HepG2 (cell line): ENCODE measurements around the gene ABCA2. TPM values are rescaled to one million over a fixed set of nuclear protein-coding genes. Genes with fewer than 3 reads are reported as not detected.

Experiments used
- ARNT ChIP-seq: fragments of 450-650 bp; IDR thresholded peaks from 2 replicates; pipeline ENCODE4 v1.6.1; 2017
- ASH2L ChIP-seq: fragments of 300-600, 200-600 bp; sonication (generic); IDR thresholded peaks from 2 replicates; pipeline ENCODE4 v1.7.0; 2017; ENCODE audit warnings: low read depth, mild to moderate bottlenecking, moderate library complexity, mixed read lengths, low read length; ENCODE audit not compliant: insufficient read length
- BRD4 ChIP-seq: sonication (generic); formaldehyde crosslinking; IDR thresholded peaks from 2 replicates; pipeline ENCODE4 v1.4.0; 2020; ENCODE audit warnings: missing genetic modification reagents
- ESRRA ChIP-seq: sonication (generic); formaldehyde crosslinking; IDR thresholded peaks from 2 replicates; pipeline ENCODE4 v1.5.1; 2020; ENCODE audit warnings: mild to moderate bottlenecking, low read depth, missing genetic modification reagents
- HMG20A ChIP-seq: IDR thresholded peaks from 2 replicates; pipeline ENCODE4 v1.6.1; 2016; ENCODE audit warnings: borderline replicate concordance
- HNRNPK ChIP-seq: fragments of 200-400 bp; formaldehyde crosslinking; IDR thresholded peaks from 2 replicates; pipeline ENCODE4 v1.6.1; 2018; ENCODE audit warnings: low read length, low read depth, moderate library complexity, mild to moderate bottlenecking; ENCODE audit not compliant: poor library complexity, severe bottlenecking
- HNRNPL ChIP-seq: fragments of 200-400 bp; formaldehyde crosslinking; IDR thresholded peaks from 2 replicates; pipeline ENCODE4 v1.6.1; 2017; ENCODE audit warnings: mild to moderate bottlenecking, low read depth, low read length
- KDM1A ChIP-seq: IDR thresholded peaks from 2 replicates; pipeline ENCODE4 v1.6.1; 2016; ENCODE audit warnings: missing compliant biosample characterization
- KIAA2018 ChIP-seq: sonication (generic); formaldehyde crosslinking; IDR thresholded peaks from 2 replicates; pipeline ENCODE4 v1.5.0; 2020; ENCODE audit warnings: mild to moderate bottlenecking, missing genetic modification reagents, borderline replicate concordance
- MEIS2 ChIP-seq: sonication (generic); formaldehyde crosslinking; IDR thresholded peaks from 2 replicates; pipeline ENCODE4 v1.9.0; 2021; ENCODE audit warnings: mild to moderate bottlenecking, missing genetic modification reagents
- MLLT10 ChIP-seq: sonication (generic); formaldehyde crosslinking; IDR thresholded peaks from 2 replicates; pipeline ENCODE4 v1.4.0; 2020; ENCODE audit warnings: missing genetic modification reagents
- NFE2L2 ChIP-seq: fragments of 150-350 bp; IDR thresholded peaks from 2 replicates; pipeline ENCODE4 v1.6.1; 2014; ENCODE audit warnings: low read length
- RBFOX2 ChIP-seq: fragments of 200-400 bp; formaldehyde crosslinking; IDR thresholded peaks from 2 replicates; pipeline ENCODE4 v1.6.1; 2017; ENCODE audit warnings: low read depth, mild to moderate bottlenecking, low read length
- TAF1 ChIP-seq: sonication (generic); formaldehyde crosslinking; IDR thresholded peaks from 2 replicates; pipeline ENCODE4 v1.4.0; 2020; ENCODE audit warnings: missing genetic modification reagents
- TCF12 ChIP-seq, 2 experiments: fragments of 450-650 bp in 1 of 2; sonication (generic) in 1 of 2; formaldehyde crosslinking in 1 of 2; IDR thresholded peaks; 2 replicates each; pipeline versions ENCODE4 v1.6.1 to v1.8.0; 2017 to 2022; ENCODE audit warnings: antibody characterized with exemption in 1 of 2, mild to moderate bottlenecking in 1 of 2, missing genetic modification reagents in 1 of 2, moderate library complexity in 1 of 2
- TMF1 ChIP-seq: sonication (generic); formaldehyde crosslinking; IDR thresholded peaks from 2 replicates; pipeline ENCODE4 v1.8.1; 2022; ENCODE audit warnings: low read depth, missing genetic modification reagents
- ZNF124 ChIP-seq: sonication (generic); formaldehyde crosslinking; IDR thresholded peaks from 2 replicates; pipeline ENCODE4 v1.4.0; 2020; ENCODE audit warnings: missing genetic modification reagents
- ZNF546 ChIP-seq: sonication (generic); formaldehyde crosslinking; conservative IDR thresholded peaks from 2 replicates; pipeline ENCODE4 v1.8.1; 2023; ENCODE audit warnings: mild to moderate bottlenecking, missing genetic modification reagents
- ZNF567 ChIP-seq: sonication (generic); formaldehyde crosslinking; IDR thresholded peaks from 2 replicates; pipeline ENCODE4 v1.8.1; 2023; ENCODE audit warnings: mild to moderate bottlenecking, missing genetic modification reagents, borderline replicate concordance
- ZNF644 ChIP-seq: IDR thresholded peaks from 2 replicates; pipeline ENCODE4 v1.6.1; 2016; ENCODE audit warnings: low read depth
- ZNF841 ChIP-seq: sonication (generic); formaldehyde crosslinking; IDR thresholded peaks from 2 replicates; pipeline ENCODE4 v1.8.1; 2023; ENCODE audit warnings: missing genetic modification reagents, borderline replicate concordance
- ZSCAN12 ChIP-seq: sonication (generic); formaldehyde crosslinking; IDR thresholded peaks from 2 replicates; pipeline ENCODE4 v1.9.0; 2021; ENCODE audit warnings: mild to moderate bottlenecking, missing genetic modification reagents
- polyA plus RNA-seq, 8 experiments: library from polyadenylated mRNA; depleted of rRNA in 3 of 8; stranded (reverse) in 7 of 8; unstranded in 1 of 8; fragments of >200 nt; fragmentation: Illumina TruSeq in 4 of 8; extraction: Trizol in 4 of 8; gene quantifications; 2 replicates each; pipeline versions ENCODE4 v1.2.1 to v1.2.3, GENCODE V29; 2011 to 2016; ENCODE audit warnings: low read depth in 4 of 8, missing spikeins in 1 of 8, mixed read lengths in 1 of 8; ENCODE audit not compliant: insufficient read depth in 1 of 8
- total RNA-seq, 5 experiments: library from RNA; depleted of rRNA; stranded (reverse); fragments of >200 nt; fragmentation: Illumina TruSeq; extraction: Trizol; gene quantifications; 2 replicates each; pipeline ENCODE4 v1.2.3, GENCODE V29; 2016; ENCODE audit warnings: low read depth in 1 of 5

ABCA2 gene
- total and polyA plus RNA-seq, 2 of the 13 experiments (the other 11 are each of a cell fraction or from before 2014, with no cell fraction given): 2.9 to 19.2 TPM

GRCh38 chr9:137064027-137064879 lies 36.2 kb upstream of the ABCA2 start (continued):
- TF ChIP-seq TCF12 (IDR thresholded peaks at IDR 0.05) (no peak), TCF12 (CRISPR knock-in tag; IDR thresholded peaks at IDR 0.05) (no peak), KDM1A (CRISPR knock-in tag) (no peak), HNRNPL (peak; percentile 85; the same call in 1 of the 2 replicates), ASH2L (no peak), NFE2L2 (no peak), TAF1 (CRISPR knock-in tag) (no peak), KIAA2018 (CRISPR knock-in tag) (no peak), ZSCAN12 (CRISPR knock-in tag) (no peak), ZNF567 (CRISPR knock-in tag) (no peak), ARNT (no peak), ZNF841 (CRISPR knock-in tag) (no peak), MEIS2 (CRISPR knock-in tag) (peak; percentile 26; the same call in 1 of the 2 replicates), ZNF546 (CRISPR knock-in tag) (0 out of 2 replicates have a peak, but pooled peaks have one; percentile 32), HMG20A (no peak), BRD4 (CRISPR knock-in tag) (no peak), ESRRA (CRISPR knock-in tag) (0 out of 2 replicates have a peak, but pooled peaks have one; percentile 53), ZNF644 (CRISPR knock-in tag) (no peak), HNRNPK (no peak), TMF1 (CRISPR knock-in tag) (no peak), MLLT10 (CRISPR knock-in tag) (no peak), RBFOX2 (peak; percentile 51), ZNF124 (CRISPR knock-in tag) (no peak)
